Parathyroid adenoma (tissue), 2 donors: ENCODE results near the gene SYNJ2.

ENCODE experiments used
- H2AFZ ChIP-seq: fragments of 300-600 bp; sonication (generic); one replicate; pipeline ENCODE4 v1.7.0; 2017; ENCODE audit warnings: antibody characterized with exemption, mild to moderate bottlenecking
- H3K27ac ChIP-seq: fragments of 300-600 bp; sonication (generic); one replicate; pipeline ENCODE4 v1.7.0; 2017
- H3K27me3 ChIP-seq: fragments of 300-600 bp; sonication (generic); one replicate; pipeline ENCODE4 v1.7.0; 2017; ENCODE audit warnings: low read length; ENCODE audit not compliant: control insufficient read depth, insufficient read depth
- H3K36me3 ChIP-seq: fragments of 300-600 bp; sonication (generic); one replicate; pipeline ENCODE4 v1.7.0; 2017; ENCODE audit warnings: low read length; ENCODE audit not compliant: control insufficient read depth, insufficient read depth
- H3K4me1 ChIP-seq: fragments of 300-600 bp; sonication (generic); one replicate; pipeline ENCODE4 v1.7.0; 2017; ENCODE audit warnings: control low read depth
- H3K4me2 ChIP-seq: fragments of 300-600 bp; sonication (generic); one replicate; pipeline ENCODE4 v1.7.0; 2017; ENCODE audit warnings: low read length
- H3K4me3 ChIP-seq: fragments of 300-600 bp; sonication (generic); one replicate; pipeline ENCODE4 v1.7.0; 2017; ENCODE audit warnings: low read depth, low read length
- H3K79me2 ChIP-seq: fragments of 300-600 bp; sonication (generic); one replicate; pipeline ENCODE4 v1.7.0; 2017; ENCODE audit warnings: control low read depth
- H3K9ac ChIP-seq: fragments of 300-600 bp; sonication (generic); one replicate; pipeline ENCODE4 v1.7.0; 2017; ENCODE audit warnings: mild to moderate bottlenecking
- H3K9me3 ChIP-seq: fragments of 300-600 bp; sonication (generic); one replicate; pipeline ENCODE4 v1.7.0; 2017; ENCODE audit warnings: low read length; ENCODE audit not compliant: control insufficient read depth
- CTCF ChIP-seq: fragments of 300-600 bp; sonication (generic); IDR thresholded peaks from one replicate; pipeline ENCODE4 v1.7.0; 2017; ENCODE audit warnings: antibody characterized with exemption, mild to moderate bottlenecking
- donor health status: primary hyperparathyroidism.

SYNJ2 gene

GRCh38 chr6:157988700-157989063 lies 7.0 kb downstream of the SYNJ2 start:
- Histone ChIP-seq H3K27ac (no peak overlapping the region), H3K4me3 (no peak overlapping the region), H3K79me2 (no peaks in the 10 kb centered on the region), H3K27me3 (no peaks in the 10 kb centered on the region), H3K4me2 (no peak overlapping the region), H3K36me3 (no peaks in the 10 kb centered on the region), H3K9me3 (no peaks in the 10 kb centered on the region), H3K4me1 (peaks cover 8% of the 10 kb centered on the region), H2AFZ (no peak overlapping the region), H3K9ac (no peak overlapping the region)
- no peak for TF ChIP-seq CTCF

GRCh38 chr6:157989541-157990289 lies 8.1 kb downstream of the SYNJ2 start:
- H3K9ac ChIP-seq: no peak overlapping the region
- no peaks in the 10 kb centered on the region for H3K79me2 ChIP-seq
- no peak for TF ChIP-seq CTCF
- H3K27ac ChIP-seq: no peak overlapping the region
- H3K9me3 ChIP-seq: no peaks in the 10 kb centered on the region
- H3K4me1 ChIP-seq: peaks cover 15% of the 10 kb centered on the region
- H3K36me3 ChIP-seq: no peaks in the 10 kb centered on the region
- no peak overlapping the region for H3K4me3 ChIP-seq
- no peak overlapping the region for H3K4me2 ChIP-seq
- no peaks in the 10 kb centered on the region for H3K27me3 ChIP-seq
- H2AFZ ChIP-seq: peak overlapping the region; percentile 70

GRCh38 chr6:157990321-157991066 lies 8.8 kb downstream of the SYNJ2 start:
- Histone ChIP-seq H3K27me3 (no peaks in the 10 kb centered on the region), H3K9me3 (no peaks in the 10 kb centered on the region), H3K4me3 (no peak overlapping the region), H2AFZ (peak overlapping the region; percentile 70), H3K4me1 (peaks cover 15% of the 10 kb centered on the region), H3K27ac (no peak overlapping the region), H3K79me2 (no peaks in the 10 kb centered on the region), H3K4me2 (no peak overlapping the region), H3K36me3 (no peaks in the 10 kb centered on the region), H3K9ac (no peak overlapping the region)
- no peak for TF ChIP-seq CTCF

GRCh38 chr6:157991067-157991432 lies 9.4 kb downstream of the SYNJ2 start:
- Histone ChIP-seq H3K79me2 (no peaks in the 10 kb centered on the region), H3K9me3 (no peaks in the 10 kb centered on the region), H3K27ac (no peak overlapping the region), H2AFZ (no peak overlapping the region), H3K4me1 (peaks cover 15% of the 10 kb centered on the region), H3K36me3 (no peaks in the 10 kb centered on the region), H3K9ac (no peak overlapping the region), H3K27me3 (no peaks in the 10 kb centered on the region), H3K4me3 (no peak overlapping the region), H3K4me2 (no peak overlapping the region)
- no peak for TF ChIP-seq CTCF
